ENCODE measurements around the gene MAGI1. TPM values are rescaled to one million over a fixed set of nuclear protein-coding genes. Genes with fewer than 3 reads are reported as not detected.

MAGI1 gene
- polyA plus RNA-seq, 1 of the 3 experiments (the other 2 are of a cell fraction) = 10.3 TPM

GRCh38 chr3:65772758-65773157, 266.0 kb downstream of the MAGI1 start:
- no peak for DNase-seq
- no peak overlapping the region for H2AFZ ChIP-seq (ENCODE audit: low read depth)
- H3K27ac ChIP-seq (ENCODE audit: low read depth in 2 of 2, low read length in 1 of 2) = no peak overlapping the region
- no peak overlapping the region for H3K4me3 ChIP-seq (ENCODE audit: low read depth in 2 of 2, low read length in 1 of 2)
- no peaks in the 10 kb centered on the region for H3K36me3 ChIP-seq (replicated peaks in 1 of 2; ENCODE audit: control insufficient read depth in 1 of 2, insufficient read depth in 2 of 2, low read length in 1 of 2)
- no peak overlapping the region for H3K4me2 ChIP-seq
- ChIA-PET CTCF (interaction anchor here (1.4 to 1.5 kb wide), 3 partner anchors 10 to 366 kb away, joined by 3 to 7 read pairs (median 4); no protein-coding TSS in a partner anchor), POLR2A (no interaction called here)
- peaks cover 0 to 10% of the 10 kb centered on the region in 2 experiments; a peak in 3 of 4 replicates for H3K4me1 ChIP-seq (ENCODE audit: control insufficient read depth in 1 of 2, insufficient read depth in 2 of 2, low read depth in 1 of 2, low read length in 1 of 2)
- H4K20me1 ChIP-seq (ENCODE audit: insufficient read depth) = peaks cover 9% of the 10 kb centered on the region; the same call in 1 of the 2 replicates
- H3K27me3 ChIP-seq (ENCODE audit: insufficient read depth) = no peaks in the 10 kb centered on the region
- 94% methylated on average over 3 of the region's 3 CpGs for WGBS (ENCODE audit: low lambda C conversion rate)
- H3K9me2 ChIP-seq = no peaks in the 10 kb centered on the region
- H3K9ac ChIP-seq = no peak overlapping the region
- peaks cover 24% of the 10 kb centered on the region for H3K79me2 ChIP-seq (ENCODE audit: insufficient read depth)
- peaks cover 16% of the 10 kb centered on the region for H3F3A ChIP-seq (replicated peaks; ENCODE audit: insufficient read depth)
- no peaks in the 10 kb centered on the region for H3K9me3 ChIP-seq
- TF ChIP-seq RFX5 (IDR thresholded peaks at IDR 0.05; ENCODE audit: low read length) = no peak
- no peak for TF ChIP-seq FOXJ3 (CRISPR knock-in tag; IDR thresholded peaks at IDR 0.05)
- no peak for TF ChIP-seq RXRA (IDR thresholded peaks at IDR 0.05; ENCODE audit: borderline replicate concordance, low read depth)
- TF ChIP-seq, protein P1, sequence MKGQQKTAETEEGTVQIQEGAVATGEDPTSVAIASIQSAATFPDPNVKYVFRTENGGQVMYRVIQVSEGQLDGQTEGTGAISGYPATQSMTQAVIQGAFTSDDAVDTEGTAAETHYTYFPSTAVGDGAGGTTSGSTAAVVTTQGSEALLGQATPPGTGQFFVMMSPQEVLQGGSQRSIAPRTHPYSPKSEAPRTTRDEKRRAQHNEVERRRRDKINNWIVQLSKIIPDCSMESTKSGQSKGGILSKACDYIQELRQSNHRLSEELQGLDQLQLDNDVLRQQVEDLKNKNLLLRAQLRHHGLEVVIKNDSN (IDR thresholded peaks at IDR 0.05; ENCODE audit: borderline replicate concordance, low read depth) = no peak
- no peak for TF ChIP-seq ELF1 (IDR thresholded peaks at IDR 0.05)
- TF ChIP-seq USF2 (IDR thresholded peaks at IDR 0.05; ENCODE audit: borderline replicate concordance, low read depth, low read length) = no peak
- TF ChIP-seq FOXM1 (IDR thresholded peaks at IDR 0.05; ENCODE audit: low read depth) = no peak
- TF ChIP-seq, protein P2, sequence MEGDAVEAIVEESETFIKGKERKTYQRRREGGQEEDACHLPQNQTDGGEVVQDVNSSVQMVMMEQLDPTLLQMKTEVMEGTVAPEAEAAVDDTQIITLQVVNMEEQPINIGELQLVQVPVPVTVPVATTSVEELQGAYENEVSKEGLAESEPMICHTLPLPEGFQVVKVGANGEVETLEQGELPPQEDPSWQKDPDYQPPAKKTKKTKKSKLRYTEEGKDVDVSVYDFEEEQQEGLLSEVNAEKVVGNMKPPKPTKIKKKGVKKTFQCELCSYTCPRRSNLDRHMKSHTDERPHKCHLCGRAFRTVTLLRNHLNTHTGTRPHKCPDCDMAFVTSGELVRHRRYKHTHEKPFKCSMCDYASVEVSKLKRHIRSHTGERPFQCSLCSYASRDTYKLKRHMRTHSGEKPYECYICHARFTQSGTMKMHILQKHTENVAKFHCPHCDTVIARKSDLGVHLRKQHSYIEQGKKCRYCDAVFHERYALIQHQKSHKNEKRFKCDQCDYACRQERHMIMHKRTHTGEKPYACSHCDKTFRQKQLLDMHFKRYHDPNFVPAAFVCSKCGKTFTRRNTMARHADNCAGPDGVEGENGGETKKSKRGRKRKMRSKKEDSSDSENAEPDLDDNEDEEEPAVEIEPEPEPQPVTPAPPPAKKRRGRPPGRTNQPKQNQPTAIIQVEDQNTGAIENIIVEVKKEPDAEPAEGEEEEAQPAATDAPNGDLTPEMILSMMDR (IDR thresholded peaks at IDR 0.05) = no peak

GRCh38 chr3:65767551-65767950, 271.2 kb downstream of the MAGI1 start:
- CTCF ChIA-PET = interaction anchor here (1.9 kb wide), 1 partner anchor 17 kb away, joined by 8 read pairs; no protein-coding TSS in a partner anchor
- no peak for TF ChIP-seq REST (IDR thresholded peaks at IDR 0.05; ENCODE audit: low read depth, low read length)
- TF ChIP-seq SIN3A (IDR thresholded peaks at IDR 0.05; ENCODE audit: borderline replicate concordance, low read depth, low read length) = no peak
- TF ChIP-seq FOXJ3 (CRISPR knock-in tag; IDR thresholded peaks at IDR 0.05) = no peak
- no peak for TF ChIP-seq FOSL2 (IDR thresholded peaks at IDR 0.05; ENCODE audit: borderline replicate concordance, low read depth)
- no peak for TF ChIP-seq USF2 (IDR thresholded peaks at IDR 0.05; ENCODE audit: borderline replicate concordance, low read depth, low read length)
- TF ChIP-seq MXI1 (IDR thresholded peaks at IDR 0.05; ENCODE audit: low read depth, low read length) = no peak
- no peak for TF ChIP-seq MEF2A (IDR thresholded peaks at IDR 0.05; ENCODE audit: borderline replicate concordance, low read depth)
- no peak for TF ChIP-seq TAF1 (IDR thresholded peaks at IDR 0.05; ENCODE audit: borderline replicate concordance, low read depth, low read length)
- no peak for TF ChIP-seq NRF1 (IDR thresholded peaks at IDR 0.05; ENCODE audit: low read depth, low read length)
- TF ChIP-seq, protein P2 (IDR thresholded peaks at IDR 0.05) = no peak
- TF ChIP-seq RAD21 (IDR thresholded peaks at IDR 0.05; ENCODE audit: low read length) = no peak

More at GRCh38 chr3:65767551-65767950, 271.2 kb downstream of the MAGI1 start:
- Histone ChIP-seq H2AFZ (ENCODE audit: low read depth) (no peak overlapping the region), H3K9me2 (no peaks in the 10 kb centered on the region), H3K36me3 (replicated peaks in 1 of 2; ENCODE audit: control insufficient read depth in 1 of 2, insufficient read depth in 2 of 2, low read length in 1 of 2) (no peaks in the 10 kb centered on the region), H3K9ac (no peak overlapping the region), H3K4me1 (ENCODE audit: control insufficient read depth in 1 of 2, insufficient read depth in 2 of 2, low read depth in 1 of 2, low read length in 1 of 2) (no peaks in the 10 kb centered on the region), H3K9me3 (no peaks in the 10 kb centered on the region), H3K79me2 (ENCODE audit: insufficient read depth) (peaks cover 21% of the 10 kb centered on the region), H3K4me2 (no peak overlapping the region), H3K27me3 (ENCODE audit: insufficient read depth) (no peaks in the 10 kb centered on the region), H3K4me3 (ENCODE audit: low read depth in 2 of 2, low read length in 1 of 2) (no peak overlapping the region), H3K27ac (ENCODE audit: low read depth in 2 of 2, low read length in 1 of 2) (no peak overlapping the region), H4K20me1 (ENCODE audit: insufficient read depth) (no peaks in the 10 kb centered on the region), H3F3A (replicated peaks; ENCODE audit: insufficient read depth) (no peaks in the 10 kb centered on the region)
- no peak for DNase-seq
- POLR2A ChIA-PET = no interaction called here
- 100% methylated on average over 1 of the region's 1 CpG for WGBS (ENCODE audit: low lambda C conversion rate)

Measured in SK-N-SH (cell line).